Measurements from ENCODE around the gene USP10.

USP10 gene

GRCh38 chr16:84769416-84769815, 69.6 kb downstream of the USP10 start:
- Histone ChIP-seq H3K4me3 (ENCODE audit: low read length, poor library complexity, severe bottlenecking) (no peak overlapping the region), H3K36me3 (ENCODE audit: insufficient read depth, low read length) (peaks cover 87% of the 10 kb centered on the region), H3K79me2 (ENCODE audit: insufficient read depth, low read length) (peaks cover 14% of the 10 kb centered on the region; the same call in 1 of the 2 replicates), H3K27me3 (ENCODE audit: insufficient read depth, low read length, poor library complexity, severe bottlenecking) (no peaks in the 10 kb centered on the region), H3K4me2 (ENCODE audit: low read depth, low read length, poor library complexity, severe bottlenecking) (no peak overlapping the region), H3F3A (ENCODE audit: low read depth) (no peaks in the 10 kb centered on the region), H3K9me2 (replicated peaks; ENCODE audit: low read depth, low read length) (no peaks in the 10 kb centered on the region), H3K4me1 (ENCODE audit: insufficient read depth, low read length, poor library complexity, severe bottlenecking) (no peaks in the 10 kb centered on the region), H3K9ac (ENCODE audit: low read depth, low read length, poor library complexity, severe bottlenecking) (no peak overlapping the region), H2AFZ (ENCODE audit: low read length) (no peak overlapping the region), H4K20me1 (ENCODE audit: insufficient read depth, low read length, poor library complexity, severe bottlenecking) (peaks cover 3% of the 10 kb centered on the region), H3K9me3 (ENCODE audit: insufficient read depth, low read depth, low read length) (no peaks in the 10 kb centered on the region)
- TF ChIP-seq EZH2phosphoT487 (IDR thresholded peaks at IDR 0.05; ENCODE audit: borderline replicate concordance) (no peak), CTCF (conservative IDR thresholded peaks at IDR 0.05; ENCODE audit: low read length) (no peak)

GRCh38 chr16:84773312-84773711, 73.5 kb downstream of the USP10 start:
- H3K4me1 ChIP-seq (ENCODE audit: insufficient read depth, low read length, poor library complexity, severe bottlenecking) = no peaks in the 10 kb centered on the region
- H2AFZ ChIP-seq (ENCODE audit: low read length) = no peak overlapping the region
- H3F3A ChIP-seq (ENCODE audit: low read depth) = no peaks in the 10 kb centered on the region
- H3K9me3 ChIP-seq (ENCODE audit: insufficient read depth, low read depth, low read length) = no peaks in the 10 kb centered on the region
- no peak overlapping the region for H3K9ac ChIP-seq (ENCODE audit: low read depth, low read length, poor library complexity, severe bottlenecking)
- H3K4me2 ChIP-seq (ENCODE audit: low read depth, low read length, poor library complexity, severe bottlenecking) = no peak overlapping the region
- peaks cover 3% of the 10 kb centered on the region for H4K20me1 ChIP-seq (ENCODE audit: insufficient read depth, low read length, poor library complexity, severe bottlenecking)
- H3K27me3 ChIP-seq (ENCODE audit: insufficient read depth, low read length, poor library complexity, severe bottlenecking) = no peaks in the 10 kb centered on the region
- H3K4me3 ChIP-seq (ENCODE audit: low read length, poor library complexity, severe bottlenecking) = no peak overlapping the region
- no peaks in the 10 kb centered on the region for H3K9me2 ChIP-seq (replicated peaks; ENCODE audit: low read depth, low read length)
- TF ChIP-seq CTCF (conservative IDR thresholded peaks at IDR 0.05; ENCODE audit: low read length) (no peak), EZH2phosphoT487 (IDR thresholded peaks at IDR 0.05; ENCODE audit: borderline replicate concordance) (no peak)
- peaks cover 94% of the 10 kb centered on the region for H3K36me3 ChIP-seq (ENCODE audit: insufficient read depth, low read length)
- peaks cover 14% of the 10 kb centered on the region; the same call in 1 of the 2 replicates for H3K79me2 ChIP-seq (ENCODE audit: insufficient read depth, low read length)

GRCh38 chr16:84774810-84775209, 75.0 kb downstream of the USP10 start:
- Histone ChIP-seq H4K20me1 (ENCODE audit: insufficient read depth, low read length, poor library complexity, severe bottlenecking) (peaks cover 3% of the 10 kb centered on the region), H2AFZ (ENCODE audit: low read length) (no peak overlapping the region), H3K9me2 (replicated peaks; ENCODE audit: low read depth, low read length) (no peaks in the 10 kb centered on the region), H3K4me1 (ENCODE audit: insufficient read depth, low read length, poor library complexity, severe bottlenecking) (no peaks in the 10 kb centered on the region), H3K4me3 (ENCODE audit: low read length, poor library complexity, severe bottlenecking) (no peak overlapping the region), H3K9ac (ENCODE audit: low read depth, low read length, poor library complexity, severe bottlenecking) (no peak overlapping the region), H3K79me2 (ENCODE audit: insufficient read depth, low read length) (peaks cover 8% of the 10 kb centered on the region; the same call in 1 of the 2 replicates), H3K9me3 (ENCODE audit: insufficient read depth, low read depth, low read length) (no peaks in the 10 kb centered on the region), H3F3A (ENCODE audit: low read depth) (no peaks in the 10 kb centered on the region), H3K4me2 (ENCODE audit: low read depth, low read length, poor library complexity, severe bottlenecking) (no peak overlapping the region), H3K36me3 (ENCODE audit: insufficient read depth, low read length) (peaks cover 94% of the 10 kb centered on the region), H3K27me3 (ENCODE audit: insufficient read depth, low read length, poor library complexity, severe bottlenecking) (no peaks in the 10 kb centered on the region)
- TF ChIP-seq CTCF (conservative IDR thresholded peaks at IDR 0.05; ENCODE audit: low read length) (no peak), EZH2phosphoT487 (IDR thresholded peaks at IDR 0.05; ENCODE audit: borderline replicate concordance) (no peak)

Measured in Loucy (cell line).